Suprapubic skin (tissue), 4 donors: ENCODE data around the gene SEZ6L2. TPM values are rescaled to one million over a fixed set of nuclear protein-coding genes. Genes with fewer than 3 reads are reported as not detected.
"Not testable (repeated sequence)": the region's sequence is repeated elsewhere in the genome, so short reads cannot be mapped to it uniquely, and the experiment has no call there.

ENCODE experiments used
- DNase-seq, 2 donors: peaks; one replicate each; pipeline ENCODE4 v3.0.0-alpha.2; 2019; ENCODE audit warnings: low spot score in 2 of 2
- H3K27ac ChIP-seq: fragments of 200-600 bp; sonication (generic); one replicate; pipeline ENCODE4 v1.5.1; 2019
- H3K27me3 ChIP-seq: fragments of 200-600 bp; sonication (generic); one replicate; pipeline ENCODE4 v1.5.1; 2019
- H3K36me3 ChIP-seq: fragments of 200-600 bp; sonication (generic); one replicate; pipeline ENCODE4 v1.5.1; 2019
- H3K4me1 ChIP-seq: fragments of 200-600 bp; sonication (generic); one replicate; pipeline ENCODE4 v1.5.1; 2019
- H3K4me3 ChIP-seq: fragments of 200-600 bp; sonication (generic); one replicate; pipeline ENCODE4 v1.5.1; 2019; ENCODE audit warnings: mild to moderate bottlenecking
- H3K9me3 ChIP-seq: fragments of 200-600 bp; sonication (generic); one replicate; pipeline ENCODE4 v1.5.1; 2019
- CTCF ChIP-seq, 2 donors: fragments of 200-600 bp in 1 of 2; fragments of 450-650 bp in 1 of 2; sonication (generic) in 1 of 2; IDR thresholded peaks; one replicate each; pipeline ENCODE4 v1.5.1; 2016 to 2019; ENCODE audit warnings: antibody characterized with exemption in 2 of 2, mild to moderate bottlenecking in 1 of 2, moderate library complexity in 1 of 2
- EP300 ChIP-seq: sonication (generic); formaldehyde crosslinking; IDR thresholded peaks from one replicate; pipeline ENCODE4 v1.6.1; 2017; ENCODE audit warnings: antibody characterized with exemption
- POLR2A ChIP-seq, 2 donors: fragments of 450-650 bp; IDR thresholded peaks; one replicate each; pipeline ENCODE4 v1.6.1; 2017; ENCODE audit warnings: antibody characterized with exemption in 2 of 2, mild to moderate bottlenecking in 2 of 2, moderate library complexity in 2 of 2
- POLR2AphosphoS5 ChIP-seq, 3 donors: sonication (generic); formaldehyde crosslinking; IDR thresholded peaks; one replicate each; pipeline ENCODE4 v1.6.1; 2017; ENCODE audit warnings: antibody characterized with exemption in 3 of 3
- WGBS: methylation state at CpG from one replicate; pipeline ENCODE4 v1.1.5; 2018; 5-methylcytosine and 5-hydroxymethylcytosine counted together
- total RNA-seq, 4 donors: library from RNA; depleted of rRNA; stranded (reverse); fragments of >200 nt; gene quantifications; one replicate each; pipeline ENCODE4 v1.1.0, GENCODE V29; 2016

The SEZ6L2 gene
- total RNA-seq, 4 donors from 2014 or later = 0.98 to 2.9 (median 1.2) TPM

GRCh38 chr16:29897333-29897732 lies 2.0 kb downstream of the SEZ6L2 start:
- Histone ChIP-seq H3K9me3 (no peaks in the 10 kb centered on the region), H3K27me3 (peaks cover 25% of the 10 kb centered on the region), H3K36me3 (no peaks in the 10 kb centered on the region), H3K4me3 (no peak overlapping the region), H3K27ac (no peak overlapping the region), H3K4me1 (peaks cover 19% of the 10 kb centered on the region)
- no peak for TF ChIP-seq POLR2AphosphoS5 (IDR thresholded peaks at IDR 0.05)
- no peak for DNase-seq
- WGBS = 46% methylated on average over 4 of the region's 4 CpGs

DNA sequence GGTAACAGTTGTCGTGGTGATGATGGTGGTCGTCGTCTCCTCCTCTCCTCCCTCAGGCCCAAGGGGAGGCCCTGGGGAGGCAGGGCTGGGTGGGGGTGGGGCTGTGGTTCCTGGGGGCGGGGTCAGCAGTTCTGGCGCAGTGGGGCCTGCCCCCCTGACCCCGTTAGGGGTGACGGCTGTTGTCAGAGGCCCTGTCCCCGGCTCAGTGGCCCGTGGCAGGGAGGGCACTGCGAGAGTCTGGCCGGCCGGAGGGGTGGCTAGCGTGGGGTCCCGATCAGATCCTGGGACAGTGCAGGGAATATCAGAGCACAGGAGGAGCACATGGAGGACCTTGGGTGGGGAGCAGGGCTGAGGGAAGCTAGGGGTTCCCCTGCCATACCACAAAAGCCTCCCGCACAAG lies 2.5 kb downstream of the SEZ6L2 start:
- H3K9me3 ChIP-seq = no peaks in the 10 kb centered on the region
- TF ChIP-seq EP300 (no peak), POLR2AphosphoS5 (IDR thresholded peaks at IDR 0.05) (no peak), CTCF (IDR thresholded peaks at IDR 0.05) (no peak), POLR2A (IDR thresholded peaks at IDR 0.05) (no peak)
- peaks cover 25% of the 10 kb centered on the region for H3K27me3 ChIP-seq
- 58% methylated on average over 2 of the region's 15 CpGs for WGBS
- no peak for DNase-seq
- peaks cover 19% of the 10 kb centered on the region for H3K4me1 ChIP-seq
- H3K4me3 ChIP-seq = no peak overlapping the region
- no peak overlapping the region for H3K27ac ChIP-seq
- H3K36me3 ChIP-seq = no peaks in the 10 kb centered on the region

GRCh38 chr16:29894352-29894751 lies 5.0 kb downstream of the SEZ6L2 start:
- 65% methylated on average over 4 of the region's 4 CpGs for WGBS
- no peak for DNase-seq
- Histone ChIP-seq H3K27ac (no peak overlapping the region), H3K4me3 (no peak overlapping the region), H3K9me3 (no peaks in the 10 kb centered on the region), H3K4me1 (peaks cover 5% of the 10 kb centered on the region), H3K27me3 (peaks cover 25% of the 10 kb centered on the region), H3K36me3 (no peaks in the 10 kb centered on the region)
- TF ChIP-seq EP300 (no peak), CTCF (IDR thresholded peaks at IDR 0.05) (no peak)

DNA sequence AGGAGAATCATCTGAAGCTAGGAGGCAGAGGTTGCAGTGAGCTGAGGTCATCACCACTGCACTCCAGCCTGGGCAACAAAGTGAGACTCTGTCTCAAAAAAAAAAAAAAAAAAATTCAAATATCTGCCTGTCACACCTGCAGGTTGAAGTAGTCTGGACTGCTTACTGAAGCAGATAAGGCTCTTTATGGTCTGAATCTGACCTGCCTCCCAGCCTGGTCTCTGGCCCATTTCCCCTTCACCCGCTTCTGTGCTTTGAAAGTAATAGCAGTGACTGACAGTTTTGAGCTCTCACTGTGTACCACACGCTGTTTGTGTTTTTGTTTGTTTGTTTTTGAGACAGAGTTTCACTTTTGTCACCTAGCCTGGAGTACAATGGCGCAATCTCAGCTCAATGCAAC lies 5.8 kb downstream of the SEZ6L2 start:
- no peaks in the 10 kb centered on the region for H3K36me3 ChIP-seq
- no peak overlapping the region for H3K4me3 ChIP-seq
- H3K4me1 ChIP-seq = no peaks in the 10 kb centered on the region
- H3K27ac ChIP-seq = no peak overlapping the region
- 91% methylated on average over 3 of the region's 3 CpGs for WGBS
- TF ChIP-seq POLR2AphosphoS5 (IDR thresholded peaks at IDR 0.05) = no peak
- H3K27me3 ChIP-seq = peaks cover 20% of the 10 kb centered on the region
- DNase-seq = no peak
- H3K9me3 ChIP-seq = no peaks in the 10 kb centered on the region

DNA sequence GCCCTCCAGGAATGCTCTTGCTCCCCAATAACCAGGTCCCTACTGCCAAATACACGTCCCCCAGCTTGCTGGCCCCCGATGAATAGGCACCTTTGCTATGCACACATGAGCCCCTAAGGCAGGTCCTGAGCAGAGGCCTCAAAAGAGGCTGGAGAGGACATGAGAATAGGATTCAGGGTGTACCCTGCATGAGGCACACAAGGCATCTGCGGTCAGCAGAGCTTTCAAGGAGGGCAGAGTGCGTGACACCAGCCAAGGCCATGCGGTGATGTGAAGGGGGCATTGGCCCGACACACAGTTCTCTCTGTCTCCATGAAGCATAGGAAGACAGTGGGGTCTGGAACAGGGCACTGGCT lies 6.9 kb downstream of the SEZ6L2 start:
- 95% methylated on average over 6 of the region's 6 CpGs for WGBS
- Histone ChIP-seq H3K27ac (no peak overlapping the region), H3K4me1 (no peaks in the 10 kb centered on the region), H3K4me3 (no peak overlapping the region), H3K36me3 (no peaks in the 10 kb centered on the region), H3K9me3 (no peaks in the 10 kb centered on the region), H3K27me3 (peaks cover 8% of the 10 kb centered on the region)
- no peak for DNase-seq
- TF ChIP-seq POLR2A (IDR thresholded peaks at IDR 0.05) = no peak
- no peak for TF ChIP-seq CTCF (IDR thresholded peaks at IDR 0.05)
- TF ChIP-seq POLR2AphosphoS5 (IDR thresholded peaks at IDR 0.05) = no peak

GRCh38 chr16:29891525-29892457 lies 7.6 kb downstream of the SEZ6L2 start:
- no peaks in the 10 kb centered on the region for H3K4me1 ChIP-seq
- DNase-seq = no peak
- peaks cover 2% of the 10 kb centered on the region for H3K27me3 ChIP-seq
- no peak overlapping the region for H3K4me3 ChIP-seq
- no peak overlapping the region for H3K27ac ChIP-seq
- H3K36me3 ChIP-seq = no peaks in the 10 kb centered on the region
- no peaks in the 10 kb centered on the region for H3K9me3 ChIP-seq
- TF ChIP-seq POLR2A (IDR thresholded peaks at IDR 0.05) = no peak
- no peak for TF ChIP-seq POLR2AphosphoS5 (IDR thresholded peaks at IDR 0.05)
- TF ChIP-seq EP300 = no peak
- TF ChIP-seq CTCF (IDR thresholded peaks at IDR 0.05) = no peak
- 65% methylated on average over 10 of the region's 10 CpGs for WGBS

DNA sequence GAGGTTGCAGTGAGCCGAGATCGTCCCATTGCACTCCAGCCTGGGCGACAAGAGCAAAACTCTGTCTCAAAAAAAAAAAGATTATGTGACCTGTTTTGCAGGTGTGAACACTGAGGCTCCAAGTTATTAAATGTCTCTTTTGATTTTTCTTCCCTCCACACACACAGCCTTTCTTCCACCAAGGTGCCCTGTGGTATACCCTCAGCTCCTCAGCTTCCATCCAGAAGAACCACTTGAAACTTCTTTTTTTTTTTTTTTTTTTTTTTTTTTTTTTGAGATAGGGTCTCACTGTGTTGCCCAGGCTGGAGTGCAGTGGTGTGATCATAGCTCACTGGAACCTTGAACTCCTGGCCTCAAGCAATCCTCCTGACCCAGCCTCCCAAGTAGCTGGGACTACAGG lies 10.0 kb downstream of the SEZ6L2 start:
- not testable (repeated sequence) for H3K4me1 ChIP-seq, DNase-seq, H3K27ac ChIP-seq, H3K4me3 ChIP-seq, H3K36me3 ChIP-seq, H3K9me3 ChIP-seq, H3K27me3 ChIP-seq
- WGBS = 93% methylated on average over 3 of the region's 3 CpGs
